Karpas-422 (cell line): Measurements from ENCODE around the gene ALKBH8. TPM values are rescaled to one million over a fixed set of nuclear protein-coding genes. Genes with fewer than 3 reads are reported as not detected.
"Not testable (repeated sequence)": the region's sequence is repeated elsewhere in the genome, so short reads cannot be mapped to it uniquely, and the experiment has no call there.

Experiments
- DNase-seq: peaks from one replicate; pipeline ENCODE4 v3.0.0-alpha.2; 2015
- H2AFZ ChIP-seq: fragments of 200-600 bp; sonication (generic); 2 replicates; pipeline ENCODE4 v1.6.1; 2014; ENCODE audit warnings: antibody characterized with exemption, low read length, mixed read lengths
- H3K27ac ChIP-seq: fragments of 200-600 bp; sonication (generic); 2 replicates; pipeline ENCODE4 v1.5.1; 2014; ENCODE audit warnings: mild to moderate bottlenecking, low read length, moderate library complexity
- H3K27me3 ChIP-seq: fragments of 200-600 bp; sonication (generic); 2 replicates; pipeline ENCODE4 v1.6.1; 2014; ENCODE audit warnings: low read length, mixed read lengths
- H3K36me3 ChIP-seq: fragments of 200-600 bp; sonication (generic); 2 replicates; pipeline ENCODE4 v1.6.1; 2014; ENCODE audit warnings: low read length, mixed read lengths; ENCODE audit not compliant: insufficient read depth
- H3K4me1 ChIP-seq: fragments of 200-600 bp; sonication (generic); 2 replicates; pipeline ENCODE4 v1.6.1; 2014; ENCODE audit warnings: mild to moderate bottlenecking, low read length, mixed read lengths
- H3K4me2 ChIP-seq: fragments of 200-600 bp; sonication (generic); 2 replicates; pipeline ENCODE4 v1.6.1; 2014; ENCODE audit warnings: low read length, low read depth, mild to moderate bottlenecking; ENCODE audit not compliant: poor library complexity, severe bottlenecking
- H3K4me3 ChIP-seq: fragments of 200-600 bp; sonication (generic); 2 replicates; pipeline ENCODE4 v1.5.1; 2014; ENCODE audit warnings: mild to moderate bottlenecking, antibody characterized with exemption, low read length, mixed read lengths
- H3K79me2 ChIP-seq: fragments of 200-600 bp; sonication (generic); 2 replicates; pipeline ENCODE4 v1.6.1; 2014; ENCODE audit warnings: mild to moderate bottlenecking, low read length, mixed read lengths
- H3K9ac ChIP-seq: fragments of 200-600 bp; sonication (generic); 2 replicates; pipeline ENCODE4 v1.6.0; 2014; ENCODE audit warnings: low read length
- H3K9me2 ChIP-seq: fragments of 200-600 bp; sonication (generic), shearing (Covaris generic); replicated peaks from 2 replicates; pipeline ENCODE4 v1.6.0; 2014; ENCODE audit warnings: mild to moderate bottlenecking, low read length, moderate library complexity; ENCODE audit not compliant: insufficient read depth
- H3K9me3 ChIP-seq: fragments of 300-700, 200-600 bp; sonication (generic); 2 replicates; pipeline ENCODE4 v1.6.1; 2014; ENCODE audit warnings: low read length, mixed read lengths
- H4K20me1 ChIP-seq: fragments of 200-600 bp; sonication (generic); 2 replicates; pipeline ENCODE4 v1.6.1; 2014; ENCODE audit warnings: mild to moderate bottlenecking, antibody characterized with exemption, low read length, low read depth; ENCODE audit not compliant: insufficient read depth
- total RNA-seq: library from RNA; depleted of rRNA; stranded (reverse); fragments of >200 nt; shearing (Covaris generic); gene quantifications from 2 replicates; pipeline ENCODE4 v1.2.3, GENCODE V29; 2014; ENCODE audit warnings: low replicate concordance

ALKBH8 gene
- total RNA-seq, 1 experiment from 2014 or later = 21.8 TPM

DNA sequence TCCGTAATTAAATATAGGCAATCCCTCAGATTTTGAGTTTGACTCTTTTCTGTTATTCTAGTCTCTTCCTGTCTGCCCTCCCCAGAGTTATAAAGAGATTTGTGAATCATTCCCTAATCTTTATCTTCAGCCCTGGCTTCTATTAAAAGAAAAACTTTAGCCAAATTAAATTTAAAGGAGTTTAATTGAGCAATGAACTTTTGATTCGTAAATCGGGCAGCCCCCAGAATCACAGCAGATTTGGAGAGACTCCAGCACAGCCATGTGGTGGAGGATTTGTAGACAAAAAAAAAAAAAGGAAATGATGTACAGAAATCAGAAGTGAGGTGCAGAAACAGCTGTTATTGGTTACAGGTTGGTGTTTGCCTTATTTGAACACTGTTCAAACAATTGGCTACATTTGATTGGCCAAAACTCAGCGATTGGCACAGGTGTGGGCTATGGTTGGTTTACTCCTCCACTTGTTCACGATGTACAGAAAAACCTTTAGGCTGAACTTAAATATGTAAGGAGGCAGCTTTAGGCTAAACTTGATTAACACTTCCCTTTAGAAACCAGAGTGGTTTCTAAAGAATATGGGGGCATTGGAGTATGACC is 2.3 kb upstream of the ALKBH8 start:
- Histone ChIP-seq H3K27ac (no peak overlapping the region), H2AFZ (peak overlapping the region; percentile 76)

DNA sequence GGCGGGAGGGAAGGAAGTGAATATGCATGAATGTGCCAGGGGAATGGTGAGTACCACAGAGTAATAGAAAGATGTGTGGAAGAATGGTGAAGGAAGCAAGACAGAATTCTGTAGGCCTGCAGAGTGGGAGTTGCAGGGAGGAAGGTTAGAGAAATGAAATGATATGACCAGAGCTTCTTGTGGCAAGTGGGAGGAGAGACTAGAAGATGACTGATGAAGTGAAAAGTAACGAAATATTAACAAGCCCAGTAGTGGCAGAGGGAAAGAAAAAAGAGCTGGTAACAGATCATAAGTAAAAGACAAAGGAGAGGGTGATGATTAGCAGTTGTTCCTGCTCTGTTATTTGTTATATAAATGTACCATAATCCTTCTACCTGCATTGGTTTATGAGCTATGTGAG is 1.0 kb upstream of the ALKBH8 start:
- Histone ChIP-seq H3K9me2 (no peaks in the 10 kb centered on the region; the same call in 1 of the 2 replicates), H3K27me3 (no peaks in the 10 kb centered on the region), H3K9me3 (no peaks in the 10 kb centered on the region), H3K36me3 (no peaks in the 10 kb centered on the region), H3K4me2 (peak overlapping the region; percentile 74), H3K79me2 (peaks cover 35% of the 10 kb centered on the region), H4K20me1 (no peaks in the 10 kb centered on the region), H3K4me1 (peaks cover 55% of the 10 kb centered on the region), H3K9ac (peak overlapping the region; percentile 76), H2AFZ (peak overlapping the region; percentile 76), H3K27ac (no peak overlapping the region; the same call in 1 of the 2 replicates), H3K4me3 (peak overlapping the region; percentile 69)
- DNase-seq = peak; percentile 59

More for the DNA sequence above, 2.3 kb upstream of the ALKBH8 start:
- H3K4me3 ChIP-seq = peak overlapping the region; percentile 11
- H3K9me3 ChIP-seq = no peaks in the 10 kb centered on the region
- no peaks in the 10 kb centered on the region for H4K20me1 ChIP-seq
- H3K79me2 ChIP-seq = peaks cover 22% of the 10 kb centered on the region
- H3K9me2 ChIP-seq = no peaks in the 10 kb centered on the region; the same call in 1 of the 2 replicates
- H3K36me3 ChIP-seq = no peaks in the 10 kb centered on the region
- peaks cover 48% of the 10 kb centered on the region for H3K4me1 ChIP-seq
- H3K4me2 ChIP-seq = peak overlapping the region; percentile 53
- DNase-seq = peak; percentile 74
- H3K9ac ChIP-seq = peak overlapping the region; percentile 26
- H3K27me3 ChIP-seq = no peaks in the 10 kb centered on the region

DNA sequence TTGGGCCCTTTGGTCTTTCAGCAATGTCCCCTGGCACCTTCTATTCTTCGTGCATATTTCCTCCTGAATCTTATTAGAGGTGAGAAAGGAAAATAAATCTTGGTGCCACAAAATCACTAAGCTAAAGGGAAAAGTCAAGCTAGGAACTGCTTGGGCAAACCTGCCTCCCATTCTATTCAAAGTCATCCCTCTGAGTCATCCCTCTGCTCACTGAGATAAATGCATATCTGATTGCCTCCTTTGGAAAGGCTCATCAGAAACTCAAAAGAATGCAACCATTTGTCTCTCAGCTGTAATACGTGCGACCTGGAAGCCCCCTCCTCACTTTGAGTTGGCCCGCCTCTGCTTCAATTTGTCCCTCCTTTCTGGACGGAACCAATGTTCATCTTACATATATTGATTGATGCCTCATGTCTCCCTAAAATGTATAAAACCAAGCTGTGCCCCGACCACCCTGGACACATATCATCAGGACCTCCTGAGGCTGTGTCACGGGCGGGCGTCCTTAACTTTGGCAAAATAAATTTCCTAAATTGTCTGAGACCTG is 493 bp upstream of the ALKBH8 start:
- not testable (repeated sequence) for DNase-seq

DNA sequence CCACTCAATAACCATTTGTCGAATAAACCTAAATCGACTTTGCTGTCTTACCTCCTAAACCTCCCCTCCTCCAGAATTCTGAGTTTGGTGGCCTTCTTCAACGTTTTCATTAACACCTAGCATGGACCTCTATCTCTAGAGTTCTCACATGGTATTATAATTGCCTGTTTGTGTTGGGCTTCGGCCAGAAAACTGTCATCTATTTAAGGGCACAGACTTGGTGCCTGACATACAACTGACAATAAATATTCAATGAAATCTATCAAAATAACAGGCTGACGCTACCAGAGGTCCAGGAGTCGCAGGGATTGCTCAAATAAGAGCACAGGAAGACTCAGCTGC is 687 bp downstream of the ALKBH8 start:
- Histone ChIP-seq H3K9me2 (no peaks in the 10 kb centered on the region; the same call in 1 of the 2 replicates), H2AFZ (peak overlapping the region; percentile 76; the same call in 1 of the 2 replicates), H3K9ac (peak overlapping the region; percentile 76), H4K20me1 (no peaks in the 10 kb centered on the region), H3K4me3 (peak overlapping the region; percentile 69), H3K27me3 (no peaks in the 10 kb centered on the region), H3K79me2 (peaks cover 52% of the 10 kb centered on the region), H3K4me1 (peaks cover 66% of the 10 kb centered on the region), H3K4me2 (peak overlapping the region; percentile 74), H3K27ac (peak overlapping the region; percentile 81), H3K9me3 (no peaks in the 10 kb centered on the region), H3K36me3 (peaks cover 4% of the 10 kb centered on the region; the same call in 1 of the 2 replicates)
- DNase-seq = no peak

More for the DNA sequence above, 493 bp upstream of the ALKBH8 start:
- not testable (repeated sequence) for H3K9me3 ChIP-seq, H3K27me3 ChIP-seq, H4K20me1 ChIP-seq, H3K36me3 ChIP-seq, H3K9me2 ChIP-seq
- peak overlapping the region; percentile 76 for H2AFZ ChIP-seq
- peaks cover 40% of the 10 kb centered on the region for H3K79me2 ChIP-seq
- H3K27ac ChIP-seq = peak overlapping the region; percentile 81
- peaks cover 59% of the 10 kb centered on the region for H3K4me1 ChIP-seq
- peak overlapping the region; percentile 69 for H3K4me3 ChIP-seq
- peak overlapping the region; percentile 76 for H3K9ac ChIP-seq
- H3K4me2 ChIP-seq = peak overlapping the region; percentile 74

DNA sequence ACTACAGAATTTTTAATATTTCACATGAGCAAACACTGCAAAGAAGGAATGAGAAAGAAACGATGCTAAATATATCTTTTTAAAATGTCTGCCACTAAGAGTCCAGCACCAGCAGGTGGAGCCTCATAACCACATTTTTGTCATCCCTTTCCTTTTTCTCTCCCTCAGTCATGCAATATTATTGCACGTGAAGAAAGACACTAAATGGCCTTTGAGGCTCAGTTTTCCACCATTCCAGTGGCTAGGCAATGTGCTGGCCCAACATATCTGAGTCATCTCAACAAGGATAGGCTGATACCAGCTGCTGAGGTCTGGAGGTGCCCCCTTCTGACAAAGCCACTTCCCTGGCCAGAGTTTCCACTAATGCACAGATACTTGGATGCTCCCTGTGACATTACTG is 1.8 kb downstream of the ALKBH8 start:
- peak overlapping the region; percentile 81 for H3K27ac ChIP-seq
- H3K9me3 ChIP-seq = no peaks in the 10 kb centered on the region

DNA sequence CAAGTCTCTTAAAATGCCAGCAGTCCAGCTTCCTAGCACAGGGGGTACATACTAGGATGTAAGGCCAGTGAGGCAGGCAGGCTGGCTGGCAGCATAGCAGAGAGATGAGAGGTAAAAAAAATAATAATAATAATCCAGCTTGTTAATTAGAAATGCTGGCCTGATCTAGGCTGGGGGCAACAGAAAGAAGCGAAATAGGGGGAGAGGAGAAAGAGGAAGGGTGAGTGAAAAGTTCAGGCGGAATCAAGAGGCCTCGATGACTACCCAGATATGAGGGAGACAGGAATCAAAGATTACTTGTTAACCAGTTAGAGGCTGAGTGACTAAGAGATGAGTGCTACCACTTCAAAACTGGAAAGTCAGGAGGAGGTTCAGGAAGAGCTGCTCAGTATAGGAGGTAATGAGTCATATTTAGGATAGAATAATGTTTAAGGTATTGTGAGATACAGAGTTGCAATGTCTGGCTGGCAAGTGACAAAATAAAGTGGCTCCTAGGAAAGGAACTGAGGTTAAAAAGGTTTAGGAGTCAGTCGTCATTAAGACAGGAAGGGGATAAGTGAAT is 2.8 kb downstream of the ALKBH8 start:
- Histone ChIP-seq H3K9ac (peak overlapping the region; percentile 76), H3K4me3 (peak overlapping the region; percentile 69), H2AFZ (peak overlapping the region; percentile 5; the same call in 1 of the 2 replicates), H3K9me3 (no peaks in the 10 kb centered on the region), H3K4me2 (peak overlapping the region; percentile 74), H4K20me1 (no peaks in the 10 kb centered on the region), H3K9me2 (no peaks in the 10 kb centered on the region; the same call in 1 of the 2 replicates), H3K79me2 (peaks cover 70% of the 10 kb centered on the region), H3K27me3 (no peaks in the 10 kb centered on the region), H3K36me3 (peaks cover 24% of the 10 kb centered on the region), H3K27ac (peak overlapping the region; percentile 81), H3K4me1 (peaks cover 59% of the 10 kb centered on the region)
- DNase-seq = no peak

More for the DNA sequence above, 1.8 kb downstream of the ALKBH8 start:
- H3K4me1 ChIP-seq = peaks cover 66% of the 10 kb centered on the region
- H3K4me2 ChIP-seq = peak overlapping the region; percentile 74
- H3K36me3 ChIP-seq = peaks cover 15% of the 10 kb centered on the region
- peak; percentile 90 for DNase-seq
- H3K27me3 ChIP-seq = no peaks in the 10 kb centered on the region
- no peaks in the 10 kb centered on the region for H4K20me1 ChIP-seq
- peak overlapping the region; percentile 32 for H2AFZ ChIP-seq
- peak overlapping the region; percentile 76 for H3K9ac ChIP-seq
- H3K4me3 ChIP-seq = peak overlapping the region; percentile 69
- H3K9me2 ChIP-seq = no peaks in the 10 kb centered on the region; the same call in 1 of the 2 replicates
- H3K79me2 ChIP-seq = peaks cover 63% of the 10 kb centered on the region

DNA sequence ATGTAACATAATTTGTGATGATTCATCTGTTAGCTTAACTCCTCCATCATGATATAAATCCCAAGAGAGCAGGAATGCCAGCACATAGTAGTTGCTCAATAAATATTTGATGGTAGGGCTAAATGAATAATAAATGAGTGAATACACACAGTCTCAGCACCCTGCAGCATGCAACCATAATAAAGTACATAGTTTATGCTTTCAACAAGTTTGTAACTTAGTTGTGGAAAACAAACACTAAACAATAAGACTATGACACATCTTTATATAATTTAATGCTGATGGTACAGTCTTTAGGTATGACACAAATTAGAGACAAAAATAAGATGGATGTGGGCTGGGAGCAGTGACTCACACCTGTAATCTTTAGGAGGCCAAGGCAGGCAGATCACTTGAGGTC is 3.8 kb downstream of the ALKBH8 start:
- Histone ChIP-seq H3K9me3 (no peaks in the 10 kb centered on the region), H3K4me1 (peaks cover 49% of the 10 kb centered on the region), H3K27ac (no peak overlapping the region), H3K9me2 (no peaks in the 10 kb centered on the region; the same call in 1 of the 2 replicates), H3K9ac (no peak overlapping the region), H3K4me3 (no peak overlapping the region), H3K27me3 (no peaks in the 10 kb centered on the region), H3K36me3 (peaks cover 34% of the 10 kb centered on the region), H3K79me2 (peaks cover 77% of the 10 kb centered on the region), H3K4me2 (no peak overlapping the region), H4K20me1 (no peaks in the 10 kb centered on the region), H2AFZ (no peak overlapping the region)
- DNase-seq = no peak

DNA sequence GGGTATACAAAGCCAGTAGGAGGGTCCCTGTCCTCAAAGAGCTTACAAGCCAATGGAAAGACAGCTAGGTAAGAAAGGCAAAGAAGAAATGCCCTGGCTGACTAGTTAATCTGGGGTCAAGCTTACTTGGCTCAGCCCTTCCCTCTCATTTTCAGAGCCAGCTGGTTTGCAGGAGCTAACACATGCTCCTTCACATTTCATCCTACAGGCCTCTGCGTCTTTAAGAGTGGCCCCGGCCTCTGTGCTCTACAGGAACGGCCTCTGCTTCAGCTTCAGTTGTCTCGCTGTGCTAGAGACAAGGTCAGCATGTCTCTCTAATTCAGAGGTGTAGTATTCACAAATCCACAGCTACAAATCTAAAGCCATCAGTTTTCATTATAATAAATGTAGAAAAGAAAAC is 15.2 kb downstream of the ALKBH8 start:
- Histone ChIP-seq H3K4me1 (no peaks in the 10 kb centered on the region), H2AFZ (no peak overlapping the region), H3K36me3 (peaks cover 68% of the 10 kb centered on the region), H3K9ac (no peak overlapping the region), H4K20me1 (no peaks in the 10 kb centered on the region), H3K9me3 (no peaks in the 10 kb centered on the region), H3K4me2 (no peak overlapping the region), H3K9me2 (no peaks in the 10 kb centered on the region), H3K79me2 (peaks cover 31% of the 10 kb centered on the region), H3K27ac (no peak overlapping the region), H3K27me3 (no peaks in the 10 kb centered on the region), H3K4me3 (no peak overlapping the region)
- no peak for DNase-seq
